Fibroblast of skin of left biceps (primary cell): ENCODE measurements around the gene POR.
A peak's percentile ranks its signal among the peaks of the same experiment; 100 is the strongest.

ENCODE experiments used
- DNase-seq, 2 experiments: peaks; one replicate each; pipeline ENCODE4 v3.0.0-alpha.2; 2013; ENCODE audit warnings: low read depth in 2 of 2

POR gene

GRCh38 chr7:75951506-75951905 is 36.6 kb downstream of the POR start:
- DNase-seq = peak in 1 of 2 experiments; percentile 34

- DNase-seq = no peak
Observed at GRCh38 chr7:75953431-75953830, 38.5 kb downstream of the POR start.

GRCh38 chr7:75953931-75954330 is 39.0 kb downstream of the POR start:
- no peak for DNase-seq

- DNase-seq = no peak
Observed at GRCh38 chr7:75955331-75955955, 40.5 kb downstream of the POR start.

GRCh38 chr7:75957021-75957736 is 42.2 kb downstream of the POR start:
- DNase-seq = no peak

- DNase-seq = no peak
Observed at GRCh38 chr7:75958802-75959543, 44.0 kb downstream of the POR start.

- DNase-seq = no peak
Observed at GRCh38 chr7:75960372-75960771, 45.4 kb downstream of the POR start.

GRCh38 chr7:75961218-75961617 is 46.3 kb downstream of the POR start:
- no peak for DNase-seq

- peak; percentile 38 to 50 for DNase-seq
Observed at GRCh38 chr7:75962607-75963380, 47.8 kb downstream of the POR start.

GRCh38 chr7:75963381-75963995 is 48.5 kb downstream of the POR start:
- no peak for DNase-seq

- DNase-seq = no peak
Observed at GRCh38 chr7:75965617-75966016, 50.7 kb downstream of the POR start.

GRCh38 chr7:75966190-75966961 is 51.4 kb downstream of the POR start:
- DNase-seq = no peak

GRCh38 chr7:75967055-75967454 is 52.1 kb downstream of the POR start:
- no peak for DNase-seq

- DNase-seq = no peak
Observed at GRCh38 chr7:75967487-75967997, 52.6 kb downstream of the POR start.

GRCh38 chr7:75968012-75968411 is 53.1 kb downstream of the POR start:
- DNase-seq = no peak

GRCh38 chr7:75968561-75969001 is 53.6 kb downstream of the POR start:
- DNase-seq = no peak

GRCh38 chr7:75969182-75969581 is 54.2 kb downstream of the POR start:
- no peak for DNase-seq

- DNase-seq = no peak
Observed at GRCh38 chr7:75969704-75970498, 54.9 kb downstream of the POR start.

- no peak for DNase-seq
Observed at GRCh38 chr7:75971309-75971960, 56.5 kb downstream of the POR start.
